ENCODE measurements around the gene CNTNAP2. TPM values are rescaled to one million over a fixed set of nuclear protein-coding genes. Genes with fewer than 3 reads are reported as not detected.
"Not testable (repeated sequence)": the region's sequence is repeated elsewhere in the genome, so short reads cannot be mapped to it uniquely, and the experiment has no call there.

CNTNAP2 gene
- polyA plus RNA-seq, 2 donors = 0.41 to 0.48 TPM

GRCh38 chr7:146248744-146249143, 132.1 kb downstream of the CNTNAP2 start:
- H3K9me3 ChIP-seq (ENCODE audit: control insufficient read depth in 2 of 2, insufficient read depth in 1 of 2, low read depth in 1 of 2, low read length in 1 of 2); H3K36me3 ChIP-seq (ENCODE audit: control insufficient read depth in 2 of 2, insufficient read depth in 2 of 2, low read length in 1 of 2); H3K27ac ChIP-seq (ENCODE audit: low read depth in 2 of 2, low read length in 1 of 2); H3K27me3 ChIP-seq (ENCODE audit: control insufficient read depth in 1 of 2, insufficient read depth in 2 of 2, low read length in 2 of 2); H3K4me3 ChIP-seq (ENCODE audit: low read depth in 1 of 2, low read length in 2 of 2); H3K4me1 ChIP-seq (ENCODE audit: control insufficient read depth in 2 of 2, insufficient read depth in 2 of 2, low read length in 1 of 2): not testable (repeated sequence)
- 27 to 44% methylated on average over 7 of the region's 7 CpGs for WGBS, 2 donors

GRCh38 chr7:146249272-146249671, 132.7 kb downstream of the CNTNAP2 start:
- Histone ChIP-seq H3K27me3 (ENCODE audit: control insufficient read depth in 1 of 2, insufficient read depth in 2 of 2, low read length in 2 of 2) (no peaks in the 10 kb centered on the region), H3K9me3 (ENCODE audit: control insufficient read depth in 2 of 2, insufficient read depth in 1 of 2, low read depth in 1 of 2, low read length in 1 of 2) (no peaks in the 10 kb centered on the region), H3K4me3 (ENCODE audit: low read depth in 1 of 2, low read length in 2 of 2) (no peak overlapping the region), H3K4me1 (ENCODE audit: control insufficient read depth in 2 of 2, insufficient read depth in 2 of 2, low read length in 1 of 2) (no peaks in the 10 kb centered on the region), H3K27ac (ENCODE audit: low read depth in 2 of 2, low read length in 1 of 2) (no peak overlapping the region), H3K36me3 (ENCODE audit: control insufficient read depth in 2 of 2, insufficient read depth in 2 of 2, low read length in 1 of 2) (no peaks in the 10 kb centered on the region)
- WGBS, 2 donors = 46 to 55% methylated on average over 2 of the region's 2 CpGs

GRCh38 chr7:146255609-146256008, 139.0 kb downstream of the CNTNAP2 start:
- WGBS, 2 donors = 59 to 69% methylated on average over 3 of the region's 3 CpGs
- H3K27ac ChIP-seq (ENCODE audit: low read depth in 2 of 2, low read length in 1 of 2) = no peak overlapping the region
- no peak overlapping the region for H3K4me3 ChIP-seq (ENCODE audit: low read depth in 1 of 2, low read length in 2 of 2)
- no peaks in the 10 kb centered on the region for H3K36me3 ChIP-seq (ENCODE audit: control insufficient read depth in 2 of 2, insufficient read depth in 2 of 2, low read length in 1 of 2)
- H3K4me1 ChIP-seq (ENCODE audit: control insufficient read depth in 2 of 2, insufficient read depth in 2 of 2, low read length in 1 of 2) = no peaks in the 10 kb centered on the region
- H3K27me3 ChIP-seq (ENCODE audit: control insufficient read depth in 1 of 2, insufficient read depth in 2 of 2, low read length in 2 of 2) = no peaks in the 10 kb centered on the region
- no peaks in the 10 kb centered on the region for H3K9me3 ChIP-seq (ENCODE audit: control insufficient read depth in 2 of 2, insufficient read depth in 1 of 2, low read depth in 1 of 2, low read length in 1 of 2)

- Histone ChIP-seq H3K27ac (ENCODE audit: low read depth in 2 of 2, low read length in 1 of 2) (no peak overlapping the region), H3K36me3 (ENCODE audit: control insufficient read depth in 2 of 2, insufficient read depth in 2 of 2, low read length in 1 of 2) (no peaks in the 10 kb centered on the region), H3K9me3 (ENCODE audit: control insufficient read depth in 2 of 2, insufficient read depth in 1 of 2, low read depth in 1 of 2, low read length in 1 of 2) (peaks cover 0 to 2% of the 10 kb centered on the region in 2 donors), H3K27me3 (ENCODE audit: control insufficient read depth in 1 of 2, insufficient read depth in 2 of 2, low read length in 2 of 2) (no peaks in the 10 kb centered on the region), H3K4me3 (ENCODE audit: low read depth in 1 of 2, low read length in 2 of 2) (no peak overlapping the region), H3K4me1 (ENCODE audit: control insufficient read depth in 2 of 2, insufficient read depth in 2 of 2, low read length in 1 of 2) (no peaks in the 10 kb centered on the region)
- WGBS, 2 donors = 69 to 72% methylated on average over 1 of the region's 1 CpG
Measured at GRCh38 chr7:146262527-146262926, 145.9 kb downstream of the CNTNAP2 start.

DNA sequence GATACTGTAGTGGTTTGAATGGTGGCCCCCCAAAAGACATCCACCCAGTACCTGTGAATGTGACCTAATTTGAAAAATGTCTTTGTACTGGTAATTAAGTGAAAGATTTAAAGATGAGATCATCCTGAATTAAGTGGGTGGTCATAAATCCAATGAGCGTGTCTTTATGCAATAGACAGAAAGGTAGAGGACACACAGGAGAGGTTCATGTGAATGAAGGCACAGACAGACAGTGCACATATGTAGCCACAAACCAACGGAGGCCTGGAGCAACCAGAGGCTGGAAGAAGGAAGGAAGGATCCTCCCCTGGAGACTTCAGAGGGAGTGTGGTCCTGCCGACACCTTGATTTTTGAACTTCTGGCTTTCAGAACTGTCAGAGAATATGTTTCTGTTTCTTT, 160.3 kb downstream of the CNTNAP2 start:
- no peak overlapping the region for H3K27ac ChIP-seq (ENCODE audit: low read depth in 2 of 2, low read length in 1 of 2)
- no peaks in the 10 kb centered on the region for H3K9me3 ChIP-seq (ENCODE audit: control insufficient read depth in 2 of 2, insufficient read depth in 1 of 2, low read depth in 1 of 2, low read length in 1 of 2)
- H3K36me3 ChIP-seq (ENCODE audit: control insufficient read depth in 2 of 2, insufficient read depth in 2 of 2, low read length in 1 of 2) = no peaks in the 10 kb centered on the region
- H3K4me1 ChIP-seq (ENCODE audit: control insufficient read depth in 2 of 2, insufficient read depth in 2 of 2, low read length in 1 of 2) = no peaks in the 10 kb centered on the region
- H3K27me3 ChIP-seq (ENCODE audit: control insufficient read depth in 1 of 2, insufficient read depth in 2 of 2, low read length in 2 of 2) = no peaks in the 10 kb centered on the region
- 82 to 83% methylated on average over 3 of the region's 3 CpGs for WGBS, 2 donors
- no peak overlapping the region for H3K4me3 ChIP-seq (ENCODE audit: low read depth in 1 of 2, low read length in 2 of 2)

GRCh38 chr7:146285418-146285817, 168.8 kb downstream of the CNTNAP2 start:
- H3K36me3 ChIP-seq (ENCODE audit: control insufficient read depth in 2 of 2, insufficient read depth in 2 of 2, low read length in 1 of 2) = no peaks in the 10 kb centered on the region
- WGBS, 2 donors = 71 to 83% methylated on average over 1 of the region's 3 CpGs
- no peaks in the 10 kb centered on the region for H3K27me3 ChIP-seq (ENCODE audit: control insufficient read depth in 1 of 2, insufficient read depth in 2 of 2, low read length in 2 of 2)
- no peaks in the 10 kb centered on the region for H3K4me1 ChIP-seq (ENCODE audit: control insufficient read depth in 2 of 2, insufficient read depth in 2 of 2, low read length in 1 of 2)
- no peak overlapping the region for H3K4me3 ChIP-seq (ENCODE audit: low read depth in 1 of 2, low read length in 2 of 2)
- H3K27ac ChIP-seq (ENCODE audit: low read depth in 2 of 2, low read length in 1 of 2) = no peak overlapping the region
- peaks cover 0 to 3% of the 10 kb centered on the region in 2 donors for H3K9me3 ChIP-seq (ENCODE audit: control insufficient read depth in 2 of 2, insufficient read depth in 1 of 2, low read depth in 1 of 2, low read length in 1 of 2)

DNA sequence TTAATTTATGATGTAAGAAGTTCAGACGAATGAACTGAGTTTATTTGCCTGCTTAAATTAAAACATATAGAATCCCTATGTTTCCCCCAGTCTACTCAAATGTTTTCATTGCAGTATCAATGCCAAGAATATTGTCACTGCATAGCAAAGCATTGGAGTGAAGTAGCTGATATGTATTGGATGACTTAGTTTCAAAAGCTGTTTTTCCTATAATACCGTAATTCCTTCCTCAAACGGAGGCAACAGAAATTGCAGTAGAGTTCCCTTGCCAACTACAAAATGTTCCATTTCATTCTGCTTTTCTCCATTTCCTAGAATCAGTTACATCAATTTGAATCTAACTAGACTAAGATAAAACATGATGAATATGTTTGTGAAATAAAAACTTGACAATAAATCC, 174.1 kb downstream of the CNTNAP2 start:
- 81 to 84% methylated on average over 3 of the region's 3 CpGs for WGBS, 2 donors
- Histone ChIP-seq H3K4me1 (ENCODE audit: control insufficient read depth in 2 of 2, insufficient read depth in 2 of 2, low read length in 1 of 2) (no peaks in the 10 kb centered on the region), H3K9me3 (ENCODE audit: control insufficient read depth in 2 of 2, insufficient read depth in 1 of 2, low read depth in 1 of 2, low read length in 1 of 2) (peaks cover 0 to 3% of the 10 kb centered on the region in 2 donors), H3K27me3 (ENCODE audit: control insufficient read depth in 1 of 2, insufficient read depth in 2 of 2, low read length in 2 of 2) (no peaks in the 10 kb centered on the region), H3K4me3 (ENCODE audit: low read depth in 1 of 2, low read length in 2 of 2) (no peak overlapping the region), H3K27ac (ENCODE audit: low read depth in 2 of 2, low read length in 1 of 2) (no peak overlapping the region), H3K36me3 (ENCODE audit: control insufficient read depth in 2 of 2, insufficient read depth in 2 of 2, low read length in 1 of 2) (no peaks in the 10 kb centered on the region)

GRCh38 chr7:146291900-146292299, 175.3 kb downstream of the CNTNAP2 start:
- Histone ChIP-seq H3K4me3 (ENCODE audit: low read depth in 1 of 2, low read length in 2 of 2) (no peak overlapping the region), H3K27me3 (ENCODE audit: control insufficient read depth in 1 of 2, insufficient read depth in 2 of 2, low read length in 2 of 2) (no peaks in the 10 kb centered on the region), H3K36me3 (ENCODE audit: control insufficient read depth in 2 of 2, insufficient read depth in 2 of 2, low read length in 1 of 2) (no peaks in the 10 kb centered on the region), H3K9me3 (ENCODE audit: control insufficient read depth in 2 of 2, insufficient read depth in 1 of 2, low read depth in 1 of 2, low read length in 1 of 2) (peaks cover 0 to 3% of the 10 kb centered on the region in 2 donors), H3K4me1 (ENCODE audit: control insufficient read depth in 2 of 2, insufficient read depth in 2 of 2, low read length in 1 of 2) (no peaks in the 10 kb centered on the region), H3K27ac (ENCODE audit: low read depth in 2 of 2, low read length in 1 of 2) (no peak overlapping the region)
- WGBS, 2 donors = 71 to 80% methylated on average over 1 of the region's 1 CpG

DNA sequence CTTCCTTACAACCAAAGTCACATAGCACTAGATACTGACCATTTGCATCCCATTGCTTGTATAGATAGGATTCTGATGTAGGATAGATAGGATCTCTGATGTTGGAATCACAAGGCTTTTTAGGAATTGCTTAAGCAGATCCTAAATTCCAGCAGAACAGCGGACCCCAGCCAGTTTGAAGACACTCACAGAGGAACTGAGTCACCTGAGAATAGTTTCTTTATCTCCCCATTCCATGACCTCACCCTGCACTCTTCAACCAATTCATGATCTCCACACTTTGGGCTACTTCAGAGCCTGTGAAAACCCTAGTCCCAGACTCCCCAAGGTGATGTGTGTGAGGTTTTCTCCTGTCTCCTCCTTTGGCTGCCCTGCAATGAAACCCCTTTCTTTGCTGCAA, 179.4 kb downstream of the CNTNAP2 start:
- H3K4me3 ChIP-seq (ENCODE audit: low read depth in 1 of 2, low read length in 2 of 2) = no peak overlapping the region
- no peaks in the 10 kb centered on the region for H3K36me3 ChIP-seq (ENCODE audit: control insufficient read depth in 2 of 2, insufficient read depth in 2 of 2, low read length in 1 of 2)
- 71 to 81% methylated on average over 1 of the region's 1 CpG for WGBS, 2 donors
- H3K9me3 ChIP-seq (ENCODE audit: control insufficient read depth in 2 of 2, insufficient read depth in 1 of 2, low read depth in 1 of 2, low read length in 1 of 2) = no peaks in the 10 kb centered on the region
- H3K27me3 ChIP-seq (ENCODE audit: control insufficient read depth in 1 of 2, insufficient read depth in 2 of 2, low read length in 2 of 2) = no peaks in the 10 kb centered on the region
- H3K4me1 ChIP-seq (ENCODE audit: control insufficient read depth in 2 of 2, insufficient read depth in 2 of 2, low read length in 1 of 2) = no peaks in the 10 kb centered on the region
- H3K27ac ChIP-seq (ENCODE audit: low read depth in 2 of 2, low read length in 1 of 2) = no peak overlapping the region

DNA sequence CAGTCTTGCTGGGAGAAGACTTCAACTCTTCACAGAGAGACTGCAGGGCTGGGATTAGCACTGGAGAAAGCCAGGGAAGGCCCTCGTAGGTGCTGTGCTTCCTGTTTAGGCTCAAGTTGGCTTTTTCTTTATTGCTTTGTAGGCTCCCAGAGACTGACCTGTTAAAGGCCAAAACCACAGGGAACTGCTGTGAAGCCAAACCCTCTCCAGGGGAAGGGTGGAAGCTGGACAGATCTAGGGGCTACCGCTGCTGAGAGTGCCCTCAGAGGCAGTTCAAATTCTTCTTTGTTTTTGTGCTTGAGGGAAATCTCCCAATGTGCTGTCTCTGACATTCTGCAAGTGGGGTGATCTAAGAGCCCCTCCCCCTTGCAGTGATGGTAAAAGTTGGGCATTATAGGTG, 198.4 kb downstream of the CNTNAP2 start:
- no peak overlapping the region for H3K4me3 ChIP-seq (ENCODE audit: low read depth in 1 of 2, low read length in 2 of 2)
- no peaks in the 10 kb centered on the region for H3K36me3 ChIP-seq (ENCODE audit: control insufficient read depth in 2 of 2, insufficient read depth in 2 of 2, low read length in 1 of 2)
- H3K27me3 ChIP-seq (ENCODE audit: control insufficient read depth in 1 of 2, insufficient read depth in 2 of 2, low read length in 2 of 2) = no peaks in the 10 kb centered on the region
- WGBS, 2 donors = 50 to 58% methylated on average over 2 of the region's 2 CpGs
- H3K9me3 ChIP-seq (ENCODE audit: control insufficient read depth in 2 of 2, insufficient read depth in 1 of 2, low read depth in 1 of 2, low read length in 1 of 2) = no peaks in the 10 kb centered on the region
- H3K27ac ChIP-seq (ENCODE audit: low read depth in 2 of 2, low read length in 1 of 2) = no peak overlapping the region
- no peaks in the 10 kb centered on the region for H3K4me1 ChIP-seq (ENCODE audit: control insufficient read depth in 2 of 2, insufficient read depth in 2 of 2, low read length in 1 of 2)
